ENCODE results near the gene CLMP.
A peak's percentile ranks its signal among the peaks of the same experiment; 100 is the strongest.

The CLMP gene

GRCh38 chr11:123187665-123188507, 7.2 kb downstream of the CLMP start:
- no peak for DNase-seq

- DNase-seq = no peak
Measured at GRCh38 chr11:123187248-123187647, 7.8 kb downstream of the CLMP start.

- no peak for DNase-seq
Measured at GRCh38 chr11:123186286-123186685, 8.8 kb downstream of the CLMP start.

GRCh38 chr11:123185326-123185725, 9.7 kb downstream of the CLMP start:
- no peak for DNase-seq

- no peak for DNase-seq
Measured at GRCh38 chr11:123184531-123184930, 10.5 kb downstream of the CLMP start.

GRCh38 chr11:123183391-123184099, 11.5 kb downstream of the CLMP start:
- no peak for DNase-seq

- no peak for DNase-seq
Measured at GRCh38 chr11:123181767-123182500, 13.1 kb downstream of the CLMP start.

GRCh38 chr11:123181075-123181474, 14.0 kb downstream of the CLMP start:
- DNase-seq = no peak

- no peak for DNase-seq
Measured at GRCh38 chr11:123180574-123180973, 14.5 kb downstream of the CLMP start.

GRCh38 chr11:123180166-123180565, 14.9 kb downstream of the CLMP start:
- DNase-seq = no peak

- DNase-seq = no peak
Measured at GRCh38 chr11:123179586-123179985, 15.5 kb downstream of the CLMP start.

- DNase-seq = no peak
Measured at GRCh38 chr11:123178186-123178585, 16.9 kb downstream of the CLMP start.

- DNase-seq = no peak
Measured at GRCh38 chr11:123176785-123177184, 18.3 kb downstream of the CLMP start.

- DNase-seq = no peak
Measured at GRCh38 chr11:123174196-123175183, 20.6 kb downstream of the CLMP start.

GRCh38 chr11:123173856-123174186, 21.2 kb downstream of the CLMP start:
- no peak for DNase-seq

GRCh38 chr11:123173040-123173855, 21.8 kb downstream of the CLMP start:
- no peak for DNase-seq

GRCh38 chr11:123170929-123171328, 24.1 kb downstream of the CLMP start:
- DNase-seq = no peak

GRCh38 chr11:123169821-123170220, 25.2 kb downstream of the CLMP start:
- DNase-seq = no peak

- no peak for DNase-seq
Measured at GRCh38 chr11:123168955-123169484, 26.0 kb downstream of the CLMP start.

GRCh38 chr11:123168241-123168640, 26.8 kb downstream of the CLMP start:
- no peak for DNase-seq

GRCh38 chr11:123166071-123166559, 28.9 kb downstream of the CLMP start:
- peak in 1 of 2 donors; percentile 1 for DNase-seq
